K562 (cell line): Measurements from ENCODE around the gene CLDN1. TPM values are rescaled to one million over a fixed set of nuclear protein-coding genes. Genes with fewer than 3 reads are reported as not detected.

Experiments used
- ATAC-seq: fragments of 200-7000 bp; cut with Tn5 transposase; 3 replicates; pipeline ENCODE4 v1.9.1; 2020; ENCODE audit warnings: moderate library complexity
- BruUV-seq: library from RNA; stranded (reverse); fragments of 400-500 nt; replicated peaks from 2 replicates; lab custom pipeline; 2021; lab: Mats Ljungman, UMichigan
- CTCF ChIA-PET: fragments of 300-600 bp; formaldehyde crosslinking; extraction: SDS; loops from one replicate; lab custom pipeline; 2021; ENCODE audit warnings: low intra/inter-chr PET ratio; lab: Yijun Ruan, JAX
- POLR2A ChIA-PET: fragments of 300-600, 350-650 bp; sonication (Branson Sonifier 250); formaldehyde crosslinking; extraction: SDS; loops from one replicate; lab custom pipeline; 2021; ENCODE audit warnings: antibody characterized with exemption, inconsistent platforms; lab: Yijun Ruan, JAX
- DNase-seq, 4 experiments: peaks; one replicate each; pipeline versions ENCODE4 v3.0.0 to v3.0.0-alpha.2; 2011 to 2018; ENCODE audit warnings: low spot score in 3 of 4, mixed read lengths in 3 of 4; ENCODE audit errors: extremely low read depth in 1 of 4
- FAIRE-seq: peaks from 2 replicates; lab custom pipeline; 2011; peaks lifted over from hg19 to GRCh38; lab: Jason Lieb, UNC
- H2AFZ ChIP-seq: 2 replicates; pipeline ENCODE4 v1.6.0; 2011; ENCODE audit warnings: low read depth, low read length, control low read depth, inconsistent platforms
- H3K27ac ChIP-seq: fragments of 200-600 bp; 3 replicates; pipeline ENCODE4 v1.8.0; 2011; ENCODE audit warnings: low read depth, mild to moderate bottlenecking, control low read depth, inconsistent platforms, low read length, moderate library complexity, mixed read lengths; ENCODE audit errors: extremely low read depth
- H3K27me3 ChIP-seq, 2 experiments: fragments of 300-600 bp in 1 of 2; 2 replicates in 1 of 2; 3 replicates in 1 of 2; pipeline versions ENCODE4 v1.6.0 to v1.8.0; 2011; ENCODE audit warnings: inconsistent platforms in 2 of 2, low read length in 2 of 2, mild to moderate bottlenecking in 1 of 2, mixed read lengths in 1 of 2, moderate library complexity in 1 of 2; ENCODE audit not compliant: control insufficient read depth in 2 of 2, insufficient read depth in 2 of 2
- H3K36me3 ChIP-seq: fragments of 300-600 bp; 3 replicates; pipeline ENCODE4 v1.8.0; 2011; ENCODE audit warnings: mild to moderate bottlenecking, low read length, inconsistent platforms; ENCODE audit not compliant: control insufficient read depth, insufficient read depth
- H3K4me1 ChIP-seq, 2 experiments: fragments of 200-600 bp in 1 of 2; replicated peaks in 1 of 2; 2 replicates in 1 of 2; 3 replicates in 1 of 2; pipeline versions ENCODE4 v1.5.1 to v1.8.0; 2011; ENCODE audit warnings: inconsistent platforms in 2 of 2, low read length in 2 of 2, mild to moderate bottlenecking in 1 of 2, mixed read lengths in 1 of 2, moderate library complexity in 1 of 2; ENCODE audit not compliant: control insufficient read depth in 2 of 2, insufficient read depth in 2 of 2
- H3K4me2 ChIP-seq: 2 replicates; pipeline ENCODE4 v1.6.1; 2011; ENCODE audit warnings: low read length, control low read depth, inconsistent platforms, mixed read lengths; ENCODE audit not compliant: insufficient read depth
- H3K4me3 ChIP-seq: fragments of 200-600 bp; sonication (generic), shearing (Covaris generic); 2 replicates; pipeline ENCODE4 v1.5.1; 2016; ENCODE audit warnings: control low read depth, inconsistent platforms
- H3K79me2 ChIP-seq: fragments of 200-600 bp; 3 replicates; pipeline ENCODE4 v1.8.0; 2011; ENCODE audit warnings: low read length, inconsistent platforms; ENCODE audit not compliant: control insufficient read depth, insufficient read depth
- H3K9ac ChIP-seq, 2 experiments: 2 replicates each; pipeline versions ENCODE4 v1.6.0 to v1.6.1; 2011; ENCODE audit warnings: low read depth in 2 of 2, low read length in 2 of 2, control low read depth in 1 of 2, inconsistent platforms in 1 of 2, mild to moderate bottlenecking in 1 of 2, mixed read lengths in 1 of 2; ENCODE audit not compliant: insufficient read depth in 1 of 2
- H3K9me1 ChIP-seq: one replicate; pipeline ENCODE4 v1.6.0; 2011; ENCODE audit warnings: inconsistent platforms, mild to moderate bottlenecking, low read length, moderate library complexity; ENCODE audit not compliant: control insufficient read depth, insufficient read depth
- H3K9me3 ChIP-seq: replicated peaks from 2 replicates; pipeline ENCODE4 v1.5.1; 2011; ENCODE audit warnings: low read depth, low read length, inconsistent platforms; ENCODE audit not compliant: control insufficient read depth, insufficient read depth
- H4K20me1 ChIP-seq: replicated peaks from 2 replicates; pipeline ENCODE4 v1.6.1; 2011; ENCODE audit warnings: low read length, inconsistent platforms, mixed read lengths; ENCODE audit not compliant: control insufficient read depth, insufficient read depth
- EWSR1 ChIP-seq: fragments of 450-650 bp; IDR thresholded peaks from 2 replicates; pipeline ENCODE4 v1.6.1; 2018; ENCODE audit warnings: borderline replicate concordance, mild to moderate bottlenecking, low read depth, moderate library complexity; ENCODE audit not compliant: partially characterized antibody
- HDGF ChIP-seq: fragments of 450-650 bp; IDR thresholded peaks from 2 replicates; pipeline ENCODE4 v1.6.1; 2016
- JUND ChIP-seq, 2 experiments: IDR thresholded peaks; 2 replicates in 1 of 2; 3 replicates in 1 of 2; pipeline ENCODE4 v1.6.1; 2011; ENCODE audit warnings: borderline replicate concordance in 2 of 2, low read depth in 2 of 2, low read length in 2 of 2, improper control_type of control experiment in 1 of 2, missing biosample characterization in 1 of 2, missing genetic modification characterization in 1 of 2, missing genetic modification reagents in 1 of 2
- KHSRP ChIP-seq: fragments of 450-650 bp; IDR thresholded peaks from 2 replicates; pipeline ENCODE4 v1.6.1; 2017
- MBD2 ChIP-seq: sonication (generic); IDR thresholded peaks from 2 replicates; pipeline ENCODE4 v1.6.1; 2016; ENCODE audit warnings: low read depth, borderline replicate concordance
- SMAD3 ChIP-seq: fragments of 450-650 bp; formaldehyde crosslinking; conservative IDR thresholded peaks from 2 replicates; pipeline ENCODE4 v1.4.0; 2020; ENCODE audit warnings: mild to moderate bottlenecking
- SOX6 ChIP-seq: fragments of 450-650 bp; IDR thresholded peaks from 2 replicates; pipeline ENCODE4 v1.6.1; 2014; ENCODE audit warnings: mild to moderate bottlenecking
- TOE1 ChIP-seq, 2 experiments: fragments of 450-650 bp in 1 of 2; sonication (generic) in 1 of 2; formaldehyde crosslinking in 1 of 2; IDR thresholded peaks; 2 replicates each; pipeline versions ENCODE4 v1.7.1 to v1.8.0; 2016 to 2022; ENCODE audit warnings: borderline replicate concordance in 2 of 2, mild to moderate bottlenecking in 2 of 2, antibody characterized with exemption in 1 of 2, inconsistent platforms in 1 of 2, low read depth in 1 of 2, missing genetic modification reagents in 1 of 2, moderate library complexity in 1 of 2
- ZNF766 ChIP-seq: fragments of 200-800 bp; sonication (Bioruptor generic); conservative IDR thresholded peaks from 2 replicates; pipeline ENCODE4 v1.6.1; 2016; ENCODE audit warnings: missing genetic modification characterization, missing compliant biosample characterization
- WGBS: fragments of 100-300 bp; shearing (Covaris generic); methylation state at CpG from one replicate; pipeline ENCODE4 v1.1.6; 2016; ENCODE audit warnings: low coverage, mixed read lengths; ENCODE audit not compliant: insufficient coverage; ENCODE audit errors: missing lambda C conversion rate; 5-methylcytosine and 5-hydroxymethylcytosine counted together
- in situ Hi-C: fragments of 300-500 bp; cut with MboI; formaldehyde crosslinking; loops from 4 replicates; pipeline ENCODE4 v1.15.0; 2018; ENCODE audit warnings: inconsistent platforms, mixed read lengths
- intact Hi-C: fragments of 100-400 bp; cut with micrococcal nuclease; formaldehyde crosslinking; loops from 2 replicates; pipeline ENCODE4 v1.14.2; 2022
- polyA plus RNA-seq, 8 experiments: library from polyadenylated mRNA; depleted of rRNA in 4 of 8; stranded (reverse) in 5 of 8; unstranded in 3 of 8; fragments of >200 nt; fragmentation: Nextera tagmentation in 2 of 8; fragmentation: Illumina TruSeq in 1 of 8; extraction: Ambion mirVana in 2 of 8; extraction: Trizol in 1 of 8; gene quantifications; 2 replicates each; pipeline versions ENCODE4 v1.2.1 to v1.2.3, GENCODE V29; 2011 to 2014; ENCODE audit warnings: inconsistent platforms in 1 of 8, missing spikeins in 1 of 8
- total RNA-seq, 7 experiments: library from RNA; depleted of rRNA in 6 of 7; stranded (reverse); fragments of >200 nt in 6 of 7; fragmentation: Illumina TruSeq in 2 of 7; extraction: Trizol in 2 of 7; gene quantifications; 2 replicates each; pipeline versions ENCODE4 v1.2.1 to v1.2.3, GENCODE V29; 2011 to 2021; ENCODE audit warnings: low replicate concordance in 1 of 7
- TF ChIP-seq, protein P1 (sequence below): fragments of 450-650 bp; formaldehyde crosslinking; IDR thresholded peaks from 2 replicates; pipeline ENCODE4 v1.4.0; 2022; ENCODE audit warnings: mild to moderate bottlenecking, moderate library complexity
- TF ChIP-seq, protein P2 (sequence below): fragments of 250-450 bp; sonication (Bioruptor Pico); IDR thresholded peaks from 2 replicates; pipeline ENCODE4 v1.8.0; 2021; ENCODE audit warnings: moderate library complexity, mild to moderate bottlenecking, inconsistent platforms

The CLDN1 gene
- total and polyA plus RNA-seq, 9 of the 15 experiments (the other 6 are each of a cell fraction or from before 2014, with no cell fraction given), result 0.16 TPM; not detected in 8

DNA sequence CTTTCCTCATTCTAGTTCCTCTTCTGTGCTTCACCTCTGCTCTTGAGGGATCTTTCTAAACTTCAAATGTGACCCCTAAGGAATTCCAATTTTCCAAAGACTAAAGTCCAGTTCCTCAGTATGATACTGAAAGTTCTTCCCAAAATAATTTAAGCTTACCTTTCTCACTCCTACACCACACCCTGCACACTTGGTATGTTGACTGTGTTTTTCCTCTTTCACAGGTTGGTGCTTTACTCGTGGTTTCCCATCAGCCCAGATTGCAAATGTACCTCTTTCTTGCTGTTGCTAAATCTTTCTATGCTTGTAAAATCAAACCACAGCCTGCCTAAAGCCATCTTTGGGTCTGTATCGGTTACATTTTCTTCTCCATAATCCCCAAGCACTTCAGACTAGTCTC lies 35.2 kb upstream of the CLDN1 start:
- H3K9ac ChIP-seq, result no peak overlapping the region
- FAIRE-seq (no peak), DNase-seq (no peak), ATAC-seq (no peak)
- no TSS peak for BruUV-seq
- 0% methylated on average over 2 of the region's 2 CpGs for WGBS
- in situ Hi-C loops (no loop called here), intact Hi-C loops (no loop called here)
- no peaks in the 10 kb centered on the region for H3K27me3 ChIP-seq
- no peak overlapping the region for H3K4me3 ChIP-seq
- H3K4me1 ChIP-seq, result no peaks in the 10 kb centered on the region
- H3K27ac ChIP-seq, result no peak overlapping the region
- POLR2A ChIA-PET, result no interaction called here
- TF ChIP-seq, protein P1, sequence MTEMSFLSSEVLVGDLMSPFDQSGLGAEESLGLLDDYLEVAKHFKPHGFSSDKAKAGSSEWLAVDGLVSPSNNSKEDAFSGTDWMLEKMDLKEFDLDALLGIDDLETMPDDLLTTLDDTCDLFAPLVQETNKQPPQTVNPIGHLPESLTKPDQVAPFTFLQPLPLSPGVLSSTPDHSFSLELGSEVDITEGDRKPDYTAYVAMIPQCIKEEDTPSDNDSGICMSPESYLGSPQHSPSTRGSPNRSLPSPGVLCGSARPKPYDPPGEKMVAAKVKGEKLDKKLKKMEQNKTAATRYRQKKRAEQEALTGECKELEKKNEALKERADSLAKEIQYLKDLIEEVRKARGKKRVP (CRISPR knock-in tag), result no peak
- TF ChIP-seq, protein P2, sequence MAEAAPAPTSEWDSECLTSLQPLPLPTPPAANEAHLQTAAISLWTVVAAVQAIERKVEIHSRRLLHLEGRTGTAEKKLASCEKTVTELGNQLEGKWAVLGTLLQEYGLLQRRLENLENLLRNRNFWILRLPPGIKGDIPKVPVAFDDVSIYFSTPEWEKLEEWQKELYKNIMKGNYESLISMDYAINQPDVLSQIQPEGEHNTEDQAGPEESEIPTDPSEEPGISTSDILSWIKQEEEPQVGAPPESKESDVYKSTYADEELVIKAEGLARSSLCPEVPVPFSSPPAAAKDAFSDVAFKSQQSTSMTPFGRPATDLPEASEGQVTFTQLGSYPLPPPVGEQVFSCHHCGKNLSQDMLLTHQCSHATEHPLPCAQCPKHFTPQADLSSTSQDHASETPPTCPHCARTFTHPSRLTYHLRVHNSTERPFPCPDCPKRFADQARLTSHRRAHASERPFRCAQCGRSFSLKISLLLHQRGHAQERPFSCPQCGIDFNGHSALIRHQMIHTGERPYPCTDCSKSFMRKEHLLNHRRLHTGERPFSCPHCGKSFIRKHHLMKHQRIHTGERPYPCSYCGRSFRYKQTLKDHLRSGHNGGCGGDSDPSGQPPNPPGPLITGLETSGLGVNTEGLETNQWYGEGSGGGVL (CRISPR knock-in tag), result no peak
- no peak for TF ChIP-seq SMAD3 (CRISPR knock-in tag)
- no peak for TF ChIP-seq EWSR1
- no peak for TF ChIP-seq SOX6
- TF ChIP-seq TOE1 (IDR thresholded peaks at IDR 0.05; ENCODE audit: borderline replicate concordance), result no peak
- no peak for TF ChIP-seq TOE1 (CRISPR knock-in tag; IDR thresholded peaks at IDR 0.05; ENCODE audit: borderline replicate concordance, low read depth)
- TF ChIP-seq ZNF766 (CRISPR knock-in tag), result no peak
- no peak for TF ChIP-seq HDGF
- no peak for TF ChIP-seq JUND (IDR thresholded peaks at IDR 0.05; ENCODE audit: borderline replicate concordance, low read depth, low read length)
- TF ChIP-seq JUND (tag; IDR thresholded peaks at IDR 0.05; ENCODE audit: borderline replicate concordance, low read depth, low read length), result no peak
- no peak for TF ChIP-seq KHSRP
- no peak for TF ChIP-seq MBD2
- no peaks in the 10 kb centered on the region for H3K9me1 ChIP-seq
- no peaks in the 10 kb centered on the region for H4K20me1 ChIP-seq
- H3K4me2 ChIP-seq, result no peak overlapping the region
- 0 out of 2 replicates have a peak, but pooled peaks cover 2% of the 10 kb centered on the region for H3K9me3 ChIP-seq
- CTCF ChIA-PET, result no interaction called here
- no peaks in the 10 kb centered on the region for H3K36me3 ChIP-seq
- H2AFZ ChIP-seq, result no peak overlapping the region
- H3K79me2 ChIP-seq, result no peaks in the 10 kb centered on the region
